Dedifferentiated amniotic fluid mesenchymal stem cell (primary cell): ENCODE data around the gene ZDHHC3.

Source experiments
- DNase-seq: peaks from one replicate; pipeline ENCODE4 v3.0.0-alpha.2; 2016; ENCODE audit errors: extremely low spot score

Gene ZDHHC3, protein sequence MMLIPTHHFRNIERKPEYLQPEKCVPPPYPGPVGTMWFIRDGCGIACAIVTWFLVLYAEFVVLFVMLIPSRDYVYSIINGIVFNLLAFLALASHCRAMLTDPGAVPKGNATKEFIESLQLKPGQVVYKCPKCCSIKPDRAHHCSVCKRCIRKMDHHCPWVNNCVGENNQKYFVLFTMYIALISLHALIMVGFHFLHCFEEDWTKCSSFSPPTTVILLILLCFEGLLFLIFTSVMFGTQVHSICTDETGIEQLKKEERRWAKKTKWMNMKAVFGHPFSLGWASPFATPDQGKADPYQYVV

GRCh38 chr3:44976002-44976815 is at the start of gene ZDHHC3, which contains the start of gene EXOSC7:
Gene ZDHHC3, minus strand, starts transcription at chr3:44976174. Its CDS starts 16,738 bp downstream, at chr3:44959436.
Gene EXOSC7, plus strand, starts transcription at chr3:44976244. Its CDS starts 34 bp downstream, at chr3:44976278.
- DNase-seq: peak; percentile 83

- DNase-seq: no peak
These were observed 48.7 kb upstream of the ZDHHC3 start for GRCh38 chr3:45024542-45025255.

GRCh38 chr3:45023675-45024074 is 47.7 kb upstream of the ZDHHC3 start:
- DNase-seq: no peak

GRCh38 chr3:45021524-45022297 is 45.7 kb upstream of the ZDHHC3 start:
- DNase-seq: no peak

- DNase-seq: no peak
These were observed 44.6 kb upstream of the ZDHHC3 start for GRCh38 chr3:45020534-45020933.

- no peak for DNase-seq
These were observed 41.8 kb upstream of the ZDHHC3 start for GRCh38 chr3:45017821-45018220.

DNA sequence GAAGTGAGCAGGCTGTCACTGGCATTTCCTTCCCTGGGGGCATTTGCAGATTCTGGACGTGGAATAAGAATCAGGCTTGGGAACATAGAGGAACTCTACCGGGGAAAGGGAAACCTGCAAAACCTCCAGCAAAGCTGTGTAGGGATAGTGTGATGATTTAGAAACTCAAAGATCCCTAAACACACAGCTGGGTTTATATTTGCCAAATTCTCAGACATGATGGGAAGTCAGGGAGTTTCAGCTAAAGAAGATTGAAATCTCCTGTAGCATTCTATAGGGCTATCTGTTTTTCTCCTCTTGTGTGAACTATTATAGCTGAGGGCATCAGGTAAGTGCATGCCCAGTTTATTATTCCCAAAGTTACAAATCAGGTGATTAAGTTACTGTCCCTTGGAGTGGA is 40.9 kb upstream of the ZDHHC3 start:
- DNase-seq: no peak

GRCh38 chr3:45012577-45012976 is 36.6 kb upstream of the ZDHHC3 start:
- DNase-seq: no peak

GRCh38 chr3:45011756-45012508 is 36.0 kb upstream of the ZDHHC3 start:
- DNase-seq: peak; percentile 91

DNA sequence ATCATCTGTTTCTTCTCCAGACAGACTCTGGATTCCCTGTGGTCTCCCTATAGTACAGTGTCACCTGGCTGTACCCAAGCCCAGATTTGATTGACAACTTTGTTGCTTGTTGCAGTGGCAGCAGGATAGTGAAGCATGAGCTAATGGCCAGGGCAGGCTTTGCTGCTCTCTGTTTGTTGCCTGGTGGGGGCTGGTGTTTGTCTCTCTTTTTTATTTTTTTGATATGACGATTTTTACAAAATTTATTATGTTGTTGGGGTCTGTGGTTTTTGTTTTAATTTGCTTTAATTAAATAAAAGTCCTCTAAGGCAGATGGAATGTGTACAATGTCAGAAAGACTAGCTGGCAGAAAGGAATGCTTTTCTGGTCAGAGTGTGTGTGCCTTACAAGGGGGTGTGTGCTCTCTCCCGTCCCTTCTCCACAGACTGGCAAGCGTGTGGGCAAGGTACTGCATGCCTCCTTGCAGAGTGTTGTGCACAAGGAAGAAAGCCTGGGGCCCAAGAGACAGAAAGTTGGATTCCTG is 34.9 kb upstream of the ZDHHC3 start:
- DNase-seq: peak; percentile 82

GRCh38 chr3:45009868-45010267 is 33.9 kb upstream of the ZDHHC3 start:
- DNase-seq: no peak

GRCh38 chr3:45008117-45008516 is 32.1 kb upstream of the ZDHHC3 start:
- no peak for DNase-seq

- DNase-seq: no peak
These were observed 31.1 kb upstream of the ZDHHC3 start for GRCh38 chr3:45007091-45007490.

DNA sequence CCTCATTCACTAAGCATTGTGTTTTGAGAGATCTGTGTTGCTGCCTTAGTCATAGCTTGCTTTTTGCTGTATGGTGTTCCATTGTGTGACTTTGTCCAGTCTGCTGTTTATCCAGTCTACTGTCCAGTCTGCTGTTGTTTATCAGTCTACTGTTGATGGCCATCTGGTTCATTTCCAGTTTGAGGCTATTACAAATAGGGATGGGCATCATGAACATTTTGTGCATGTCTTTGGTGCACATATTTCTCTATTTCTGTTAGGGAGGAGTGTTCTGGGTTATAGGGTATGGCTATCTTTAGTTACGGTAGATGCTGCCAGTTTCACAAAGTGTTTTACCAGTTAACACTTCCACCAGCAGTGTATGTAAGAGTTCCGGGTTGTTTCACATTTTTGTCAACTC is 27.9 kb upstream of the ZDHHC3 start:
- no peak for DNase-seq

DNA sequence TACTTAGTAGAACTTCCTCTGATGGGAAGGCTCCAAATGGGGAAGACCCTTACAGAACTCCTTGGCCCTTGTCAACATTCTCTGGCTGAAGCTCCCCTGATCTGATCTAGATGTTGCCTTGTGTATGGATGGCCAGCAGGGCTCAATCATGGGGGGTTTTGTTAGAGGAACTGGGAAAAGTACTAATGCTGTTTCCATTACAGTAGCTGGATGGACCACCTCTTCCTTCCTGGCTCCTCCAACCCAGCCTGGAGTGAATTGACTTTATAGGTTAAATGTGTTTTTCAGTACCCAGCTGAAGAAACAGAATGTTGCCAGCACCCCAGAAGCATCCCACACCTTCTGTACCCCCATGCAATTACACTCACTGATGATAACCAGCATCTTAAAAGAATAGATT is 27.4 kb upstream of the ZDHHC3 start:
- DNase-seq: no peak

DNA sequence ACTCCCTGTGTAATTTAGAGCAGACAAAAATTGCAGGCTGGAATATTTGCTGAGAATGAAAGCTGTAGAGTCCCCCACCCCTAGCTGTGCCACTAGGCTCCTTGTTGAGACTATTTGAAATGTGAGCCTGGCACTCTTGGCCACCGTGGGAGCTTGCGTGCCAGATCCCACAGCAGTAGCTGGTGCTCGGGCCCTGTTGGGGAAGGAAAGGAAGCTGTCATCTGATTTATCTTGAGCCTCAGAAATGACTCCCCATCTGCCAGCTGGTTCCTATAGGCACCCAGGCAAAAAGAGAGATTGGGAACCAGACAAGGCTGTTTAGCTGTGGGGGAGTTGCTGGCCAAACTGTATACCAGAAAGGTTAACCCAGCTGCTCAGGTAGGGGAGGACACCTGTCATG is 26.7 kb upstream of the ZDHHC3 start:
- no peak for DNase-seq

- DNase-seq: no peak
These were observed 26.2 kb upstream of the ZDHHC3 start for GRCh38 chr3:45002139-45002660.

- DNase-seq: no peak
These were observed 25.8 kb upstream of the ZDHHC3 start for GRCh38 chr3:45001738-45002137.

- no peak for DNase-seq
These were observed 24.8 kb upstream of the ZDHHC3 start for GRCh38 chr3:45000823-45001222.

- no peak for DNase-seq
These were observed 23.8 kb upstream of the ZDHHC3 start for GRCh38 chr3:44999782-45000181.
